Mesenchymal stem cell (in vitro differentiated cells and primary cell): ENCODE data around the gene ISCU.

Source experiments
- DNase-seq: peaks from one replicate; pipeline ENCODE4 v3.0.0-alpha.2; 2013
- H2AFZ ChIP-seq: one replicate; pipeline ENCODE4 v1.6.1; 2013; ENCODE audit warnings: low read depth, mild to moderate bottlenecking, control low read depth, inconsistent platforms, low read length, moderate library complexity
- H2AK5ac ChIP-seq: 2 replicates; pipeline ENCODE4 v1.6.1; 2013; ENCODE audit warnings: low read length, moderate library complexity, mild to moderate bottlenecking, inconsistent platforms; ENCODE audit not compliant: severe bottlenecking
- H2BK120ac ChIP-seq: one replicate; pipeline ENCODE4 v1.6.1; 2013; ENCODE audit warnings: low read depth, mild to moderate bottlenecking, inconsistent platforms, low read length, moderate library complexity
- H2BK12ac ChIP-seq, 2 experiments: one replicate each; pipeline ENCODE4 v1.6.1; 2013; ENCODE audit warnings: inconsistent platforms in 2 of 2, low read length in 2 of 2, mild to moderate bottlenecking in 2 of 2, moderate library complexity in 2 of 2, control low read depth in 1 of 2
- H2BK15ac ChIP-seq: one replicate; pipeline ENCODE4 v1.6.1; 2013; ENCODE audit warnings: mild to moderate bottlenecking, low read depth, inconsistent platforms; ENCODE audit not compliant: poor library complexity, severe bottlenecking
- H2BK5ac ChIP-seq: 2 replicates; pipeline ENCODE4 v1.6.1; 2013; ENCODE audit warnings: low read depth, mild to moderate bottlenecking, low read length, control low read depth, inconsistent platforms; ENCODE audit not compliant: poor library complexity, severe bottlenecking
- H3K14ac ChIP-seq, 2 experiments: one replicate each; pipeline ENCODE4 v1.6.1; 2013; ENCODE audit warnings: inconsistent platforms in 2 of 2, low read length in 2 of 2, control low read depth in 1 of 2, mild to moderate bottlenecking in 1 of 2, moderate library complexity in 1 of 2
- H3K18ac ChIP-seq, 2 experiments: one replicate each; pipeline ENCODE4 v1.6.1; 2013; ENCODE audit warnings: inconsistent platforms in 2 of 2, low read length in 2 of 2, control low read depth in 1 of 2, low read depth in 1 of 2, mild to moderate bottlenecking in 1 of 2
- H3K23ac ChIP-seq, 2 experiments: one replicate each; pipeline ENCODE4 v1.6.1; 2013; ENCODE audit warnings: inconsistent platforms in 2 of 2, low read length in 2 of 2, mild to moderate bottlenecking in 2 of 2, moderate library complexity in 2 of 2, control low read depth in 1 of 2
- H3K27ac ChIP-seq: 2 replicates; pipeline ENCODE4 v1.5.1; 2013; ENCODE audit warnings: mild to moderate bottlenecking, moderate library complexity, low read length, control low read depth, inconsistent platforms; ENCODE audit not compliant: poor library complexity, severe bottlenecking
- H3K27me3 ChIP-seq, 2 experiments: 2 replicates each; pipeline versions ENCODE4 v1.6.1 to v1.7.0; 2013; ENCODE audit warnings: low read length in 2 of 2, mild to moderate bottlenecking in 2 of 2, moderate library complexity in 2 of 2, control low read depth in 1 of 2, inconsistent platforms in 1 of 2; ENCODE audit not compliant: control insufficient read depth in 1 of 2, insufficient read depth in 1 of 2
- H3K36me3 ChIP-seq, 2 experiments: 2 replicates each; pipeline versions ENCODE4 v1.6.1 to v1.7.0; 2013; ENCODE audit warnings: low read length in 2 of 2, control low read depth in 1 of 2, inconsistent platforms in 1 of 2, low read depth in 1 of 2, mild to moderate bottlenecking in 1 of 2; ENCODE audit not compliant: insufficient read depth in 2 of 2, control insufficient read depth in 1 of 2
- H3K4ac ChIP-seq, 2 experiments: one replicate each; pipeline ENCODE4 v1.6.1; 2013; ENCODE audit warnings: inconsistent platforms in 2 of 2, low read length in 2 of 2, mild to moderate bottlenecking in 2 of 2, moderate library complexity in 2 of 2, control low read depth in 1 of 2, low read depth in 1 of 2
- H3K4me1 ChIP-seq: 2 replicates; pipeline ENCODE4 v1.6.1; 2013; ENCODE audit warnings: low read depth, low read length, control low read depth; ENCODE audit not compliant: control insufficient read depth, insufficient read depth
- H3K4me2 ChIP-seq: 2 replicates; pipeline ENCODE4 v1.6.1; 2013; ENCODE audit warnings: low read length, mild to moderate bottlenecking, inconsistent platforms; ENCODE audit not compliant: poor library complexity, severe bottlenecking
- H3K4me3 ChIP-seq, 2 experiments: 2 replicates each; pipeline versions ENCODE4 v1.5.1 to v1.7.0; 2013; ENCODE audit warnings: low read length in 2 of 2, mild to moderate bottlenecking in 2 of 2, control low read depth in 1 of 2, low read depth in 1 of 2; ENCODE audit not compliant: insufficient read depth in 1 of 2
- H3K79me1 ChIP-seq: replicated peaks from 2 replicates; pipeline ENCODE4 v1.6.1; 2013; ENCODE audit warnings: mild to moderate bottlenecking, control low read depth, low read length, inconsistent platforms; ENCODE audit not compliant: poor library complexity, severe bottlenecking
- H3K9ac ChIP-seq: 2 replicates; pipeline ENCODE4 v1.7.0; 2013; ENCODE audit warnings: mild to moderate bottlenecking, low read length, moderate library complexity
- H3K9me3 ChIP-seq: 2 replicates; pipeline ENCODE4 v1.7.0; 2013; ENCODE audit warnings: mild to moderate bottlenecking, low read length; ENCODE audit not compliant: control insufficient read depth
- H4K8ac ChIP-seq: one replicate; pipeline ENCODE4 v1.6.1; 2013; ENCODE audit warnings: inconsistent platforms, mild to moderate bottlenecking, low read length, moderate library complexity
- H4K91ac ChIP-seq: one replicate; pipeline ENCODE4 v1.6.1; 2013; ENCODE audit warnings: mild to moderate bottlenecking, low read length, inconsistent platforms
- WGBS: methylation state at CpG from one replicate; pipeline ENCODE4 v1.1.7; 2013; ENCODE audit warnings: mixed read lengths; 5-methylcytosine and 5-hydroxymethylcytosine counted together

The ISCU gene

GRCh38 chr12:108518716-108519496, 43.5 kb upstream of the ISCU start:
- H2AFZ ChIP-seq, result no peak overlapping the region
- no peak for DNase-seq
- no peak overlapping the region for H2BK15ac ChIP-seq
- H2BK5ac ChIP-seq, result no peak overlapping the region
- H3K9ac ChIP-seq, result no peak overlapping the region
- no peak overlapping the region for H3K4me3 ChIP-seq
- H2BK120ac ChIP-seq, result no peak overlapping the region
- peaks cover 52 to 69% of the 10 kb centered on the region in 2 experiments for H3K36me3 ChIP-seq
- H4K91ac ChIP-seq, result no peak overlapping the region
- no peak overlapping the region for H3K4me2 ChIP-seq
- no peak overlapping the region for H2BK12ac ChIP-seq
- H3K18ac ChIP-seq, result no peak overlapping the region
- no peak overlapping the region for H3K23ac ChIP-seq
- no peak overlapping the region for H2AK5ac ChIP-seq
- H3K4me1 ChIP-seq, result peaks cover 16% of the 10 kb centered on the region
- no peaks in the 10 kb centered on the region for H3K9me3 ChIP-seq
- H3K27ac ChIP-seq, result no peak overlapping the region
- H3K4ac ChIP-seq, result no peak overlapping the region
- H4K8ac ChIP-seq, result no peak overlapping the region
- H3K27me3 ChIP-seq, result peaks cover 0 to under 1% of the 10 kb centered on the region in 2 experiments
- H3K79me1 ChIP-seq, result peaks cover 43% of the 10 kb centered on the region
- 96% methylated on average over 39 of the region's 39 CpGs for WGBS
- H3K14ac ChIP-seq, result no peak overlapping the region

GRCh38 chr12:108519558-108519957, 42.8 kb upstream of the ISCU start:
- DNase-seq, result no peak
- no peak overlapping the region for H3K4me2 ChIP-seq
- H2BK120ac ChIP-seq, result no peak overlapping the region
- H3K79me1 ChIP-seq, result peaks cover 49% of the 10 kb centered on the region
- H3K9me3 ChIP-seq, result no peaks in the 10 kb centered on the region
- H3K27me3 ChIP-seq, result no peaks in the 10 kb centered on the region
- no peak overlapping the region for H3K18ac ChIP-seq
- H3K9ac ChIP-seq, result no peak overlapping the region
- peaks cover 16% of the 10 kb centered on the region for H3K4me1 ChIP-seq
- no peak overlapping the region for H3K27ac ChIP-seq
- H2BK15ac ChIP-seq, result no peak overlapping the region
- no peak overlapping the region for H4K91ac ChIP-seq
- no peak overlapping the region for H2AK5ac ChIP-seq
- no peak overlapping the region for H3K23ac ChIP-seq
- H2AFZ ChIP-seq, result no peak overlapping the region
- H3K36me3 ChIP-seq, result peaks cover 59 to 75% of the 10 kb centered on the region in 2 experiments
- H2BK12ac ChIP-seq, result no peak overlapping the region
- WGBS, result 87% methylated on average over 4 of the region's 4 CpGs
- no peak overlapping the region for H4K8ac ChIP-seq
- H3K4ac ChIP-seq, result no peak overlapping the region
- no peak overlapping the region for H3K4me3 ChIP-seq
- H2BK5ac ChIP-seq, result no peak overlapping the region
- no peak overlapping the region for H3K14ac ChIP-seq

GRCh38 chr12:108523365-108523764, 39.0 kb upstream of the ISCU start:
- WGBS, result 96% methylated on average over 10 of the region's 14 CpGs
- Histone ChIP-seq H3K27me3 (no peaks in the 10 kb centered on the region), H3K4me3 (no peak overlapping the region), H2BK120ac (no peak overlapping the region), H3K36me3 (peaks cover 77 to 99% of the 10 kb centered on the region in 2 experiments), H4K8ac (no peak overlapping the region), H3K9me3 (no peaks in the 10 kb centered on the region), H2BK12ac (no peak overlapping the region), H2BK5ac (no peak overlapping the region), H3K4me1 (peaks cover 9% of the 10 kb centered on the region), H2AK5ac (no peak overlapping the region), H3K9ac (no peak overlapping the region), H4K91ac (no peak overlapping the region), H2AFZ (no peak overlapping the region), H3K27ac (no peak overlapping the region), H2BK15ac (no peak overlapping the region), H3K4ac (no peak overlapping the region), H3K14ac (no peak overlapping the region), H3K18ac (no peak overlapping the region), H3K4me2 (no peak overlapping the region), H3K23ac (no peak overlapping the region), H3K79me1 (peaks cover 31% of the 10 kb centered on the region)
- no peak for DNase-seq

GRCh38 chr12:108525681-108526080, 36.7 kb upstream of the ISCU start:
- Histone ChIP-seq H3K27ac (peak overlapping the region; percentile 9), H3K18ac (no peak overlapping the region), H3K4me3 (no peak overlapping the region), H2AFZ (no peak overlapping the region), H2AK5ac (no peak overlapping the region), H4K91ac (no peak overlapping the region), H2BK5ac (no peak overlapping the region), H3K4me1 (peaks cover 9% of the 10 kb centered on the region), H3K27me3 (no peaks in the 10 kb centered on the region), H3K9ac (peak overlapping the region; percentile 27), H2BK12ac (no peak overlapping the region), H2BK120ac (no peak overlapping the region), H3K4me2 (no peak overlapping the region), H3K4ac (no peak overlapping the region), H3K36me3 (peaks cover 69 to 97% of the 10 kb centered on the region in 2 experiments), H3K9me3 (no peaks in the 10 kb centered on the region), H3K14ac (no peak overlapping the region), H3K79me1 (peaks cover 34% of the 10 kb centered on the region), H4K8ac (no peak overlapping the region), H3K23ac (no peak overlapping the region), H2BK15ac (no peak overlapping the region)
- 38% methylated on average over 5 of the region's 5 CpGs for WGBS
- DNase-seq, result peak; percentile 63
